Hematopoietic multipotent progenitor cell treated with erythropoietin and hydrocortisone succinate and interleukin-3 and kit ligand, for 15 days (in vitro differentiated cells): ENCODE data around the gene DOCK4.

Experiments
- DNase-seq: peaks from one replicate; pipeline ENCODE4 v3.0.0-alpha.2; 2015; ENCODE audit warnings: low spot score

The DOCK4 gene

GRCh38 chr7:112049555-112050249, 156.5 kb downstream of the DOCK4 start:
- DNase-seq: no peak

GRCh38 chr7:112047421-112047820, 158.8 kb downstream of the DOCK4 start:
- DNase-seq: no peak

- DNase-seq: no peak
Measured at GRCh38 chr7:112045222-112045621, 161.0 kb downstream of the DOCK4 start.

GRCh38 chr7:112042631-112043030, 163.6 kb downstream of the DOCK4 start:
- no peak for DNase-seq

GRCh38 chr7:112038353-112038752, 167.8 kb downstream of the DOCK4 start:
- no peak for DNase-seq

- no peak for DNase-seq
Measured at GRCh38 chr7:112036071-112036470, 170.1 kb downstream of the DOCK4 start.

GRCh38 chr7:112031689-112032088, 174.5 kb downstream of the DOCK4 start:
- no peak for DNase-seq

GRCh38 chr7:112025556-112025955, 180.6 kb downstream of the DOCK4 start:
- DNase-seq: no peak

- DNase-seq: no peak
Measured at GRCh38 chr7:112023786-112024185, 182.4 kb downstream of the DOCK4 start.

- no peak for DNase-seq
Measured at GRCh38 chr7:112023282-112023681, 182.9 kb downstream of the DOCK4 start.

GRCh38 chr7:112022128-112022527, 184.1 kb downstream of the DOCK4 start:
- DNase-seq: no peak

GRCh38 chr7:112021379-112022044, 184.7 kb downstream of the DOCK4 start:
- DNase-seq: no peak

GRCh38 chr7:112020800-112021199, 185.4 kb downstream of the DOCK4 start:
- DNase-seq: no peak

- no peak for DNase-seq
Measured at GRCh38 chr7:112019932-112020331, 186.3 kb downstream of the DOCK4 start.

GRCh38 chr7:112018305-112019030, 187.7 kb downstream of the DOCK4 start:
- DNase-seq: no peak

GRCh38 chr7:112015146-112015545, 191.1 kb downstream of the DOCK4 start:
- DNase-seq: no peak

GRCh38 chr7:112014347-112014746, 191.9 kb downstream of the DOCK4 start:
- no peak for DNase-seq

- no peak for DNase-seq
Measured at GRCh38 chr7:112013274-112013673, 192.9 kb downstream of the DOCK4 start.

- no peak for DNase-seq
Measured at GRCh38 chr7:112012242-112012641, 194.0 kb downstream of the DOCK4 start.

GRCh38 chr7:112010994-112011393, 195.2 kb downstream of the DOCK4 start:
- no peak for DNase-seq

GRCh38 chr7:112010109-112010508, 196.1 kb downstream of the DOCK4 start:
- no peak for DNase-seq

- DNase-seq: no peak
Measured at GRCh38 chr7:112009081-112009480, 197.1 kb downstream of the DOCK4 start.

- no peak for DNase-seq
Measured at GRCh38 chr7:112007185-112007584, 199.0 kb downstream of the DOCK4 start.
